Fibroblast of villous mesenchyme (primary cell): ENCODE measurements around the gene SCUBE1. TPM values are rescaled to one million over a fixed set of nuclear protein-coding genes. Genes with fewer than 3 reads are reported as not detected.
A peak's percentile ranks its signal among the peaks of the same experiment; 100 is the strongest.

ENCODE experiments used
- DNase-seq: peaks from one replicate; pipeline ENCODE4 v3.0.0-alpha.2; 2010; ENCODE audit warnings: low read depth
- H3K4me3 ChIP-seq: 2 replicates; pipeline ENCODE4 v1.5.1; 2011; ENCODE audit warnings: low read depth, mild to moderate bottlenecking, low read length
- CTCF ChIP-seq: IDR thresholded peaks from 2 replicates; pipeline ENCODE4 v1.5.1; 2012; ENCODE audit warnings: low read depth, mild to moderate bottlenecking, low read length; ENCODE audit not compliant: insufficient read depth
- total RNA-seq: library from RNA; depleted of rRNA; stranded (reverse); fragments of >200 nt; gene quantifications from 2 replicates; pipeline ENCODE4 v1.2.3, GENCODE V29; 2012

Gene SCUBE1
- total RNA-seq, 1 donor: not detected

- DNase-seq: no peak
- no peak for TF ChIP-seq CTCF
These were observed 75.7 kb downstream of the SCUBE1 start for GRCh38 chr22:43267332-43267980.

GRCh38 chr22:43266076-43266475 is 77.1 kb downstream of the SCUBE1 start:
- no peak for TF ChIP-seq CTCF
- no peak overlapping the region for H3K4me3 ChIP-seq
- no peak for DNase-seq

More at GRCh38 chr22:43267332-43267980, 75.7 kb downstream of the SCUBE1 start:
- no peak overlapping the region for H3K4me3 ChIP-seq

GRCh38 chr22:43263645-43264514 is 79.3 kb downstream of the SCUBE1 start:
- TF ChIP-seq CTCF: no peak
- peak; percentile 94 for DNase-seq
- H3K4me3 ChIP-seq: peak overlapping the region; percentile 15

- DNase-seq: peak; percentile 43
- TF ChIP-seq CTCF: no peak
- H3K4me3 ChIP-seq: no peak overlapping the region
These were observed 80.1 kb downstream of the SCUBE1 start for GRCh38 chr22:43262990-43263644.

- no peak for TF ChIP-seq CTCF
- no peak overlapping the region for H3K4me3 ChIP-seq
- DNase-seq: peak; percentile 88
These were observed 82.6 kb downstream of the SCUBE1 start for GRCh38 chr22:43260331-43261231.

GRCh38 chr22:43257961-43258360 is 85.2 kb downstream of the SCUBE1 start:
- no peak for DNase-seq
- no peak overlapping the region for H3K4me3 ChIP-seq
- TF ChIP-seq CTCF: no peak
